ENCODE measurements around the gene PLXDC2. TPM values are rescaled to one million over a fixed set of nuclear protein-coding genes. Genes with fewer than 3 reads are reported as not detected.

Gene PLXDC2
- total RNA-seq, 5 donors from 2014 or later (not counting 1 experiment from before 2014, with no cell fraction given) = 0.49 to 1.1 (median 0.56) TPM

- Mint-ChIP-seq H3K36me3 (no peaks in the 10 kb centered on the region), H3K9me3 (peaks cover 5 to 10% (median 6%) of the 10 kb centered on the region in 3 donors), H3K4me3 (no peak overlapping the region), H3K27me3 (no peaks in the 10 kb centered on the region), H3K27ac (no peak overlapping the region), H3K4me1 (no peaks in the 10 kb centered on the region)
- no CpG with 5 or more reads among the region's 5 CpGs for WGBS (ENCODE audit: insufficient coverage)
- Histone ChIP-seq H3K27ac (ENCODE audit: low read length) (no peak overlapping the region), H3K4me3 (ENCODE audit: control insufficient read depth in 1 of 2, extremely low read depth in 1 of 2, low read length in 1 of 2) (no peak overlapping the region), H3K27me3 (replicated peaks in 1 of 2; ENCODE audit: control insufficient read depth in 2 of 2, extremely low read depth in 1 of 2, insufficient read depth in 2 of 2, low read length in 1 of 2) (no peaks in the 10 kb centered on the region), H3K4me1 (ENCODE audit: control insufficient read depth in 1 of 2, extremely low read depth in 1 of 2, insufficient read depth in 2 of 2, low read length in 2 of 2) (no peaks in the 10 kb centered on the region), H3K9me3 (no peaks in the 10 kb centered on the region), H3K36me3 (ENCODE audit: control insufficient read depth in 2 of 2, extremely low read depth in 1 of 2, insufficient read depth in 1 of 2, low read length in 1 of 2) (no peaks in the 10 kb centered on the region)
- CTCF ChIA-PET = no interaction called here
- ATAC-seq (replicated peaks in 1 of 4) = no peak
- POLR2A ChIA-PET = no interaction called here
- no peak for DNase-seq
Measured at GRCh38 chr10:20094226-20094976, 278.2 kb downstream of the PLXDC2 start.

- no peaks in the 10 kb centered on the region for H3K4me1 ChIP-seq (ENCODE audit: control insufficient read depth in 1 of 2, extremely low read depth in 1 of 2, insufficient read depth in 2 of 2, low read length in 2 of 2)
- POLR2A ChIA-PET = no interaction called here
- DNase-seq (no peak), ATAC-seq (replicated peaks in 1 of 4) (no peak)
- no peaks in the 10 kb centered on the region for H3K9me3 ChIP-seq
- Mint-ChIP-seq H3K36me3 (no peaks in the 10 kb centered on the region), H3K4me3 (no peak overlapping the region), H3K4me1 (no peaks in the 10 kb centered on the region), H3K27ac (no peak overlapping the region), H3K9me3 (peaks cover 0 to 10% (median 8%) of the 10 kb centered on the region in 3 donors), H3K27me3 (no peaks in the 10 kb centered on the region)
- 40% methylated on average over 1 of the region's 2 CpGs for WGBS (ENCODE audit: insufficient coverage)
- H3K27ac ChIP-seq (ENCODE audit: low read length) = no peak overlapping the region
- H3K36me3 ChIP-seq (ENCODE audit: control insufficient read depth in 2 of 2, extremely low read depth in 1 of 2, insufficient read depth in 1 of 2, low read length in 1 of 2) = no peaks in the 10 kb centered on the region
- CTCF ChIA-PET = no interaction called here
- H3K27me3 ChIP-seq (replicated peaks in 1 of 2; ENCODE audit: control insufficient read depth in 2 of 2, extremely low read depth in 1 of 2, insufficient read depth in 2 of 2, low read length in 1 of 2) = no peaks in the 10 kb centered on the region
- H3K4me3 ChIP-seq (ENCODE audit: control insufficient read depth in 1 of 2, extremely low read depth in 1 of 2, low read length in 1 of 2) = no peak overlapping the region
Measured at GRCh38 chr10:20100171-20100570, 283.9 kb downstream of the PLXDC2 start.

GRCh38 chr10:20105236-20105635, 289.0 kb downstream of the PLXDC2 start:
- ChIA-PET POLR2A (no interaction called here), CTCF (no interaction called here)
- H3K36me3 ChIP-seq (ENCODE audit: control insufficient read depth in 2 of 2, extremely low read depth in 1 of 2, insufficient read depth in 1 of 2, low read length in 1 of 2) = no peaks in the 10 kb centered on the region
- no peaks in the 10 kb centered on the region for H3K9me3 ChIP-seq
- no CpG with 5 or more reads among the region's 3 CpGs for WGBS (ENCODE audit: insufficient coverage)
- Mint-ChIP-seq H3K27ac (no peak overlapping the region), H3K9me3 (peaks cover 0 to 10% (median 10%) of the 10 kb centered on the region in 3 donors), H3K36me3 (no peaks in the 10 kb centered on the region), H3K27me3 (no peaks in the 10 kb centered on the region), H3K4me3 (no peak overlapping the region), H3K4me1 (no peaks in the 10 kb centered on the region)
- no peak overlapping the region for H3K4me3 ChIP-seq (ENCODE audit: control insufficient read depth in 1 of 2, extremely low read depth in 1 of 2, low read length in 1 of 2)
- DNase-seq (no peak), ATAC-seq (replicated peaks in 1 of 4) (no peak)
- H3K27me3 ChIP-seq (replicated peaks in 1 of 2; ENCODE audit: control insufficient read depth in 2 of 2, extremely low read depth in 1 of 2, insufficient read depth in 2 of 2, low read length in 1 of 2) = no peaks in the 10 kb centered on the region
- H3K4me1 ChIP-seq (ENCODE audit: control insufficient read depth in 1 of 2, extremely low read depth in 1 of 2, insufficient read depth in 2 of 2, low read length in 2 of 2) = no peaks in the 10 kb centered on the region
- H3K27ac ChIP-seq (ENCODE audit: low read length) = no peak overlapping the region

- no peaks in the 10 kb centered on the region for H3K4me1 Mint-ChIP-seq
- no peaks in the 10 kb centered on the region for H3K27me3 ChIP-seq (replicated peaks in 1 of 2; ENCODE audit: control insufficient read depth in 2 of 2, extremely low read depth in 1 of 2, insufficient read depth in 2 of 2, low read length in 1 of 2)
- H3K27ac ChIP-seq (ENCODE audit: low read length) = no peak overlapping the region
- H3K27ac Mint-ChIP-seq = no peak overlapping the region
- DNase-seq = no peak
- H3K4me1 ChIP-seq (ENCODE audit: control insufficient read depth in 1 of 2, extremely low read depth in 1 of 2, insufficient read depth in 2 of 2, low read length in 2 of 2) = no peaks in the 10 kb centered on the region
- CTCF ChIA-PET = no interaction called here
- ATAC-seq (replicated peaks in 1 of 4) = no peak
- no peaks in the 10 kb centered on the region for H3K36me3 ChIP-seq (ENCODE audit: control insufficient read depth in 2 of 2, extremely low read depth in 1 of 2, insufficient read depth in 1 of 2, low read length in 1 of 2)
- peaks cover 0 to 10% (median 10%) of the 10 kb centered on the region in 3 donors for H3K9me3 Mint-ChIP-seq
- no peak overlapping the region for H3K4me3 ChIP-seq (ENCODE audit: control insufficient read depth in 1 of 2, extremely low read depth in 1 of 2, low read length in 1 of 2)
- WGBS (ENCODE audit: insufficient coverage) = no CpG with 5 or more reads among the region's 1 CpG
- H3K36me3 Mint-ChIP-seq = no peaks in the 10 kb centered on the region
- no peaks in the 10 kb centered on the region for H3K9me3 ChIP-seq
- H3K4me3 Mint-ChIP-seq = no peak overlapping the region
- POLR2A ChIA-PET = no interaction called here
- H3K27me3 Mint-ChIP-seq = no peaks in the 10 kb centered on the region
Measured at GRCh38 chr10:20105931-20106330, 289.7 kb downstream of the PLXDC2 start.

- Histone ChIP-seq H3K9me3 (no peaks in the 10 kb centered on the region), H3K36me3 (ENCODE audit: control insufficient read depth in 2 of 2, extremely low read depth in 1 of 2, insufficient read depth in 1 of 2, low read length in 1 of 2) (no peaks in the 10 kb centered on the region), H3K27ac (ENCODE audit: low read length) (no peak overlapping the region), H3K4me1 (ENCODE audit: control insufficient read depth in 1 of 2, extremely low read depth in 1 of 2, insufficient read depth in 2 of 2, low read length in 2 of 2) (no peaks in the 10 kb centered on the region), H3K27me3 (replicated peaks in 1 of 2; ENCODE audit: control insufficient read depth in 2 of 2, extremely low read depth in 1 of 2, insufficient read depth in 2 of 2, low read length in 1 of 2) (no peaks in the 10 kb centered on the region), H3K4me3 (ENCODE audit: control insufficient read depth in 1 of 2, extremely low read depth in 1 of 2, low read length in 1 of 2) (no peak overlapping the region)
- Mint-ChIP-seq H3K4me1 (no peaks in the 10 kb centered on the region), H3K4me3 (no peak overlapping the region), H3K27ac (no peak overlapping the region), H3K9me3 (peaks cover 0 to 8% (median 0%) of the 10 kb centered on the region in 3 donors), H3K36me3 (no peaks in the 10 kb centered on the region), H3K27me3 (no peaks in the 10 kb centered on the region)
- ATAC-seq (replicated peaks in 1 of 4) (no peak), DNase-seq (no peak)
- ChIA-PET POLR2A (no interaction called here), CTCF (no interaction called here)
- WGBS (ENCODE audit: insufficient coverage) = no CpG with 5 or more reads among the region's 4 CpGs
Measured at GRCh38 chr10:20108021-20108420, 291.8 kb downstream of the PLXDC2 start.

GRCh38 chr10:20109613-20110012, 293.4 kb downstream of the PLXDC2 start:
- Histone ChIP-seq H3K4me1 (ENCODE audit: control insufficient read depth in 1 of 2, extremely low read depth in 1 of 2, insufficient read depth in 2 of 2, low read length in 2 of 2) (no peaks in the 10 kb centered on the region), H3K9me3 (no peaks in the 10 kb centered on the region), H3K4me3 (ENCODE audit: control insufficient read depth in 1 of 2, extremely low read depth in 1 of 2, low read length in 1 of 2) (no peak overlapping the region), H3K27me3 (replicated peaks in 1 of 2; ENCODE audit: control insufficient read depth in 2 of 2, extremely low read depth in 1 of 2, insufficient read depth in 2 of 2, low read length in 1 of 2) (no peaks in the 10 kb centered on the region), H3K27ac (ENCODE audit: low read length) (no peak overlapping the region), H3K36me3 (ENCODE audit: control insufficient read depth in 2 of 2, extremely low read depth in 1 of 2, insufficient read depth in 1 of 2, low read length in 1 of 2) (no peaks in the 10 kb centered on the region)
- Mint-ChIP-seq H3K36me3 (no peaks in the 10 kb centered on the region), H3K4me1 (no peaks in the 10 kb centered on the region), H3K4me3 (no peak overlapping the region), H3K9me3 (peaks cover 4 to 10% (median 4%) of the 10 kb centered on the region in 3 donors), H3K27ac (no peak overlapping the region), H3K27me3 (no peaks in the 10 kb centered on the region)
- ChIA-PET POLR2A (no interaction called here), CTCF (no interaction called here)
- ATAC-seq (replicated peaks in 1 of 4) (no peak), DNase-seq (no peak)
- 20% methylated on average over 2 of the region's 4 CpGs for WGBS (ENCODE audit: insufficient coverage)

Measured in T-cell (primary cell).